Astrocyte (in vitro differentiated cells and primary cell): Measurements from ENCODE around the gene HAP1. TPM values are rescaled to one million over a fixed set of nuclear protein-coding genes. Genes with fewer than 3 reads are reported as not detected.

ENCODE experiments used
- DNase-seq: peaks from one replicate; pipeline ENCODE4 v3.0.0-alpha.2; 2010; ENCODE audit warnings: low read depth
- FAIRE-seq: peaks from 2 replicates; lab custom pipeline; 2011; peaks lifted over from hg19 to GRCh38; lab: Jason Lieb, UNC
- H2AFZ ChIP-seq: 2 replicates; pipeline ENCODE4 v1.6.0; 2012; ENCODE audit warnings: low read depth, low read length, inconsistent platforms
- H3K27ac ChIP-seq: 2 replicates; pipeline ENCODE4 v1.5.1; 2011; ENCODE audit warnings: low read depth, low read length, inconsistent platforms
- H3K27me3 ChIP-seq: 2 replicates; pipeline ENCODE4 v1.6.0; 2011; ENCODE audit warnings: low read length, inconsistent platforms; ENCODE audit not compliant: insufficient read depth
- H3K36me3 ChIP-seq: 2 replicates; pipeline ENCODE4 v1.5.1; 2011; ENCODE audit warnings: low read length, inconsistent platforms; ENCODE audit not compliant: insufficient read depth
- H3K4me1 ChIP-seq: 2 replicates; pipeline ENCODE4 v1.5.1; 2011; ENCODE audit warnings: low read length, inconsistent platforms; ENCODE audit not compliant: insufficient read depth
- H3K4me2 ChIP-seq: 2 replicates; pipeline ENCODE4 v1.6.0; 2012; ENCODE audit warnings: low read length, inconsistent platforms
- H3K4me3 ChIP-seq: 2 replicates; pipeline ENCODE4 v1.5.1; 2011; ENCODE audit warnings: low read depth, mild to moderate bottlenecking, low read length, inconsistent platforms; ENCODE audit not compliant: insufficient read depth
- H3K79me2 ChIP-seq: 2 replicates; pipeline ENCODE4 v1.6.0; 2012; ENCODE audit warnings: mild to moderate bottlenecking, low read length, inconsistent platforms; ENCODE audit not compliant: insufficient read depth
- H3K9ac ChIP-seq: 2 replicates; pipeline ENCODE4 v1.6.0; 2012; ENCODE audit warnings: mild to moderate bottlenecking, low read length, inconsistent platforms
- H3K9me3 ChIP-seq: 2 replicates; pipeline ENCODE4 v1.5.1; 2012; ENCODE audit warnings: low read depth, mild to moderate bottlenecking, low read length, inconsistent platforms; ENCODE audit not compliant: insufficient read depth
- H4K20me1 ChIP-seq: 2 replicates; pipeline ENCODE4 v1.6.0; 2012; ENCODE audit warnings: low read length, inconsistent platforms; ENCODE audit not compliant: insufficient read depth
- H3K27ac Mint-ChIP-seq: one replicate; pipeline ENCODE4 v1.8.0; 2021; ENCODE audit warnings: mild to moderate bottlenecking, mixed read lengths; ENCODE audit not compliant: unreplicated experiment
- H3K27me3 Mint-ChIP-seq: one replicate; pipeline ENCODE4 v1.8.0; 2021; ENCODE audit warnings: low read depth, mixed read lengths; ENCODE audit not compliant: unreplicated experiment
- H3K36me3 Mint-ChIP-seq: one replicate; pipeline ENCODE4 v1.8.0; 2021; ENCODE audit warnings: low read depth, mixed read lengths; ENCODE audit not compliant: unreplicated experiment
- H3K4me1 Mint-ChIP-seq: one replicate; pipeline ENCODE4 v1.8.0; 2021; ENCODE audit warnings: low read depth, mixed read lengths; ENCODE audit not compliant: unreplicated experiment
- H3K4me3 Mint-ChIP-seq: one replicate; pipeline ENCODE4 v1.8.0; 2021; ENCODE audit warnings: mild to moderate bottlenecking, moderate library complexity, mixed read lengths; ENCODE audit not compliant: unreplicated experiment
- H3K9me3 Mint-ChIP-seq: one replicate; pipeline ENCODE4 v1.8.0; 2021; ENCODE audit warnings: mild to moderate bottlenecking, mixed read lengths; ENCODE audit not compliant: unreplicated experiment
- EZH2 ChIP-seq: IDR thresholded peaks from 2 replicates; pipeline ENCODE4 v1.6.1; 2012; ENCODE audit warnings: mild to moderate bottlenecking, low read length, inconsistent platforms; ENCODE audit not compliant: insufficient read depth
- total RNA-seq: library from RNA; stranded (reverse); gene quantifications from 2 replicates; pipeline ENCODE4 v1.2.1, GENCODE V29; 2021
- TF ChIP-seq, protein P1 (sequence below): IDR thresholded peaks from 2 replicates; pipeline ENCODE4 v1.5.1; 2011; ENCODE audit warnings: low read depth, mild to moderate bottlenecking, inconsistent platforms, low read length, moderate library complexity; ENCODE audit not compliant: insufficient read depth

Gene HAP1
- total RNA-seq, 1 donor from 2014 or later, result 0.52 TPM

- FAIRE-seq (no peak), DNase-seq (no peak)
- H3K27me3 Mint-ChIP-seq, result peaks cover 7% of the 10 kb centered on the region
- H3K79me2 ChIP-seq, result no peaks in the 10 kb centered on the region
- no peaks in the 10 kb centered on the region for H3K9me3 ChIP-seq
- no peak overlapping the region for H3K27ac ChIP-seq
- no peak overlapping the region for H3K9ac ChIP-seq
- H4K20me1 ChIP-seq, result no peaks in the 10 kb centered on the region
- no peak overlapping the region for H2AFZ ChIP-seq
- no peaks in the 10 kb centered on the region for H3K4me1 ChIP-seq
- no peaks in the 10 kb centered on the region for H3K9me3 Mint-ChIP-seq
- peaks cover 11% of the 10 kb centered on the region for H3K36me3 Mint-ChIP-seq
- H3K27ac Mint-ChIP-seq, result no peak overlapping the region
- TF ChIP-seq, protein P1, sequence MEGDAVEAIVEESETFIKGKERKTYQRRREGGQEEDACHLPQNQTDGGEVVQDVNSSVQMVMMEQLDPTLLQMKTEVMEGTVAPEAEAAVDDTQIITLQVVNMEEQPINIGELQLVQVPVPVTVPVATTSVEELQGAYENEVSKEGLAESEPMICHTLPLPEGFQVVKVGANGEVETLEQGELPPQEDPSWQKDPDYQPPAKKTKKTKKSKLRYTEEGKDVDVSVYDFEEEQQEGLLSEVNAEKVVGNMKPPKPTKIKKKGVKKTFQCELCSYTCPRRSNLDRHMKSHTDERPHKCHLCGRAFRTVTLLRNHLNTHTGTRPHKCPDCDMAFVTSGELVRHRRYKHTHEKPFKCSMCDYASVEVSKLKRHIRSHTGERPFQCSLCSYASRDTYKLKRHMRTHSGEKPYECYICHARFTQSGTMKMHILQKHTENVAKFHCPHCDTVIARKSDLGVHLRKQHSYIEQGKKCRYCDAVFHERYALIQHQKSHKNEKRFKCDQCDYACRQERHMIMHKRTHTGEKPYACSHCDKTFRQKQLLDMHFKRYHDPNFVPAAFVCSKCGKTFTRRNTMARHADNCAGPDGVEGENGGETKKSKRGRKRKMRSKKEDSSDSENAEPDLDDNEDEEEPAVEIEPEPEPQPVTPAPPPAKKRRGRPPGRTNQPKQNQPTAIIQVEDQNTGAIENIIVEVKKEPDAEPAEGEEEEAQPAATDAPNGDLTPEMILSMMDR, result no peak
- no peak for TF ChIP-seq EZH2
- no peak overlapping the region for H3K4me3 ChIP-seq
- peaks cover 2% of the 10 kb centered on the region for H3K36me3 ChIP-seq
- no peaks in the 10 kb centered on the region for H3K4me1 Mint-ChIP-seq
- H3K27me3 ChIP-seq, result no peaks in the 10 kb centered on the region
- no peak overlapping the region for H3K4me2 ChIP-seq
- no peak overlapping the region for H3K4me3 Mint-ChIP-seq
Observed at GRCh38 chr17:41751288-41751687, 16.8 kb upstream of the HAP1 start.

DNA sequence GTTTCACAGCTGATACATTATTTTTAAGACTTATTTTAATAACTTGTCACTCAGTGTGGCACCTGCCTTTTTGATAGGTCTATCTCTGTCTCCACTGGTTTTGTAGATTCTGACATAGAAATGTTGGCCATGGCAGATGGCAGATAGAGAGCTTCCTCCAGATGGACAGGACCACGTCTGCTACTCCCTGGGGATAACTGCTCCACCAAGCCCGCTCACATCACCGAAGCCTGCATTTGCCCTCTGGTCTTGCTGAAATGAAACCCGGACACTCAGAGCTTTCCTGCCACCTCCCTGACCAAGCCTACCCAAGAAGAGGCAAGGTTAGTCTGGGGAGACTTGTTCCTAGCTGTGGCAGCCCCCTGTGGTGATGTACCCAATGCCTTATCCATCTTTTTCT, 16.4 kb upstream of the HAP1 start:
- no peaks in the 10 kb centered on the region for H3K9me3 ChIP-seq
- H3K27ac ChIP-seq, result no peak overlapping the region
- H4K20me1 ChIP-seq, result no peaks in the 10 kb centered on the region
- no peaks in the 10 kb centered on the region for H3K9me3 Mint-ChIP-seq
- H3K27me3 ChIP-seq, result no peaks in the 10 kb centered on the region
- peaks cover 9% of the 10 kb centered on the region for H3K27me3 Mint-ChIP-seq
- no peak for FAIRE-seq
- H3K9ac ChIP-seq, result no peak overlapping the region
- TF ChIP-seq EZH2, result no peak
- TF ChIP-seq, protein P1, result no peak
- H3K27ac Mint-ChIP-seq, result no peak overlapping the region
- H3K4me1 Mint-ChIP-seq, result no peaks in the 10 kb centered on the region
- H3K4me3 ChIP-seq, result no peak overlapping the region
- no peaks in the 10 kb centered on the region for H3K4me1 ChIP-seq
- no peaks in the 10 kb centered on the region for H3K79me2 ChIP-seq
- H3K36me3 Mint-ChIP-seq, result peaks cover 9% of the 10 kb centered on the region
- no peak for DNase-seq
- no peak overlapping the region for H3K4me2 ChIP-seq
- no peak overlapping the region for H2AFZ ChIP-seq
- no peak overlapping the region for H3K4me3 Mint-ChIP-seq
- H3K36me3 ChIP-seq, result peaks cover 2% of the 10 kb centered on the region

DNA sequence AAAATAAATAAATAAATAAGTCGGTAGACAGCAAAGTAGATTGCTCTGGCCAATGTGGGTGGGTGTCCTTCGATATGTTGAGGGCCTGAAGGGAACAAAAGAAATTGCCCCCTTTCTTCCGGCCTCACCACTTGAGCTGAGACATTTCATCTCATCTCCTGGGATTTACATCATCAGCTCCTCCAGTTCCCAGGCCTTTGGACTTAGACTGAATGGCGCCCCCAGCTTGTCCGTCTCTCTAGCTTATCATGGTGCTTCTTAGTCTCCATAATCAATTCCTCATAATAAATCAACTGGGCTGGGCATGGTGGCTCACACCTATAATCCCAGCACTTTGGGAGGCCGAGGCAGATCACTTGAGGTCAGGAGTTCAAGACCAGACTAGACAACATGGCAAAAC, 13.8 kb upstream of the HAP1 start:
- DNase-seq (no peak), FAIRE-seq (no peak)
- Mint-ChIP-seq H3K36me3 (peaks cover 9% of the 10 kb centered on the region), H3K27me3 (peaks cover 9% of the 10 kb centered on the region), H3K4me3 (no peak overlapping the region), H3K4me1 (no peaks in the 10 kb centered on the region), H3K9me3 (no peaks in the 10 kb centered on the region), H3K27ac (no peak overlapping the region)
- no peak for TF ChIP-seq EZH2
- no peaks in the 10 kb centered on the region for H3K36me3 ChIP-seq
- H3K79me2 ChIP-seq, result no peaks in the 10 kb centered on the region
- no peak overlapping the region for H3K4me3 ChIP-seq
- no peaks in the 10 kb centered on the region for H3K27me3 ChIP-seq
- H3K9ac ChIP-seq, result no peak overlapping the region
- H2AFZ ChIP-seq, result no peak overlapping the region
- no peak overlapping the region for H3K27ac ChIP-seq
- no peaks in the 10 kb centered on the region for H3K9me3 ChIP-seq
- no peak overlapping the region for H3K4me2 ChIP-seq
- H3K4me1 ChIP-seq, result no peaks in the 10 kb centered on the region
- H4K20me1 ChIP-seq, result no peaks in the 10 kb centered on the region
